Type B pancreatic cell (in vitro differentiated cells): ENCODE data around the gene RUVBL2. TPM values are rescaled to one million over a fixed set of nuclear protein-coding genes. Genes with fewer than 3 reads are reported as not detected.
"Not testable (repeated sequence)": the region's sequence is repeated elsewhere in the genome, so short reads cannot be mapped to it uniquely, and the experiment has no call there.

ENCODE experiments used
- DNase-seq: peaks from one replicate; pipeline ENCODE4 v3.0.0; 2021; ENCODE audit warnings: mixed read lengths; ENCODE audit not compliant: unreplicated experiment; ENCODE audit errors: extremely low spot score
- H3K27ac Mint-ChIP-seq: 2 replicates; pipeline ENCODE4 v1.8.0; 2021; ENCODE audit warnings: mild to moderate bottlenecking, mixed read lengths
- H3K27me3 Mint-ChIP-seq: 2 replicates; pipeline ENCODE4 v1.8.0; 2021; ENCODE audit warnings: mixed read lengths
- H3K36me3 Mint-ChIP-seq: 2 replicates; pipeline ENCODE4 v1.8.0; 2021; ENCODE audit warnings: mixed read lengths
- H3K4me1 Mint-ChIP-seq: one replicate; pipeline ENCODE4 v1.8.0; 2021; ENCODE audit warnings: mixed read lengths; ENCODE audit not compliant: unreplicated experiment
- H3K4me3 Mint-ChIP-seq: 2 replicates; pipeline ENCODE4 v1.8.0; 2021; ENCODE audit warnings: mild to moderate bottlenecking, mixed read lengths
- H3K9me3 Mint-ChIP-seq: 2 replicates; pipeline ENCODE4 v1.8.0; 2021; ENCODE audit warnings: mixed read lengths
- total RNA-seq: library from RNA; stranded (reverse); gene quantifications from 2 replicates; pipeline ENCODE4 v1.2.1, GENCODE V29; 2021; ENCODE audit warnings: low replicate concordance
- TF ChIP-seq, protein P1 (sequence below): fragments of 200-600 bp; sonication (generic); conservative IDR thresholded peaks from 2 replicates; pipeline ENCODE4 v1.5.0; 2021; ENCODE audit warnings: antibody characterized with exemption, mild to moderate bottlenecking

RUVBL2 gene
- total RNA-seq, 1 donor from 2014 or later = 99.5 TPM

DNA sequence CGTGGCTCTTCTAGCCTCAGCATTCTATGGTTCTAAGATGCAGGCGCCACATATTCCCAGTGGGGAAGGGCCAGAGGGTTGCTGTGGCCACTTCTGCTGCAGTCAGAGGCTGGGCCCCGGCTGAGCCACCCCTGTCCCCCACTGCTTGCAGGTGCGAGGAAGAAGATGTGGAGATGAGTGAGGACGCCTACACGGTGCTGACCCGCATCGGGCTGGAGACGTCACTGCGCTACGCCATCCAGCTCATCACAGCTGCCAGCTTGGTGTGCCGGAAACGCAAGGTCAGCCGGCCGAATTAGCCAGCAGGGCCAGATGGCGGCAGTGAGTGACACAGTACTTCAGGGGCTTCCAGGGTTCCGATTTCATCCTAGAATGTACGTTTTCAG is 21.2 kb downstream of the RUVBL2 start:
- H3K4me1 Mint-ChIP-seq = no peaks in the 10 kb centered on the region
- peaks cover 19% of the 10 kb centered on the region for H3K27me3 Mint-ChIP-seq
- no peaks in the 10 kb centered on the region for H3K9me3 Mint-ChIP-seq
- H3K36me3 Mint-ChIP-seq = peaks cover 11% of the 10 kb centered on the region
- no peak overlapping the region for H3K4me3 Mint-ChIP-seq
- DNase-seq = no peak
- H3K27ac Mint-ChIP-seq = no peak overlapping the region
- TF ChIP-seq, protein P1, sequence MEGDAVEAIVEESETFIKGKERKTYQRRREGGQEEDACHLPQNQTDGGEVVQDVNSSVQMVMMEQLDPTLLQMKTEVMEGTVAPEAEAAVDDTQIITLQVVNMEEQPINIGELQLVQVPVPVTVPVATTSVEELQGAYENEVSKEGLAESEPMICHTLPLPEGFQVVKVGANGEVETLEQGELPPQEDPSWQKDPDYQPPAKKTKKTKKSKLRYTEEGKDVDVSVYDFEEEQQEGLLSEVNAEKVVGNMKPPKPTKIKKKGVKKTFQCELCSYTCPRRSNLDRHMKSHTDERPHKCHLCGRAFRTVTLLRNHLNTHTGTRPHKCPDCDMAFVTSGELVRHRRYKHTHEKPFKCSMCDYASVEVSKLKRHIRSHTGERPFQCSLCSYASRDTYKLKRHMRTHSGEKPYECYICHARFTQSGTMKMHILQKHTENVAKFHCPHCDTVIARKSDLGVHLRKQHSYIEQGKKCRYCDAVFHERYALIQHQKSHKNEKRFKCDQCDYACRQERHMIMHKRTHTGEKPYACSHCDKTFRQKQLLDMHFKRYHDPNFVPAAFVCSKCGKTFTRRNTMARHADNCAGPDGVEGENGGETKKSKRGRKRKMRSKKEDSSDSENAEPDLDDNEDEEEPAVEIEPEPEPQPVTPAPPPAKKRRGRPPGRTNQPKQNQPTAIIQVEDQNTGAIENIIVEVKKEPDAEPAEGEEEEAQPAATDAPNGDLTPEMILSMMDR = no peak

DNA sequence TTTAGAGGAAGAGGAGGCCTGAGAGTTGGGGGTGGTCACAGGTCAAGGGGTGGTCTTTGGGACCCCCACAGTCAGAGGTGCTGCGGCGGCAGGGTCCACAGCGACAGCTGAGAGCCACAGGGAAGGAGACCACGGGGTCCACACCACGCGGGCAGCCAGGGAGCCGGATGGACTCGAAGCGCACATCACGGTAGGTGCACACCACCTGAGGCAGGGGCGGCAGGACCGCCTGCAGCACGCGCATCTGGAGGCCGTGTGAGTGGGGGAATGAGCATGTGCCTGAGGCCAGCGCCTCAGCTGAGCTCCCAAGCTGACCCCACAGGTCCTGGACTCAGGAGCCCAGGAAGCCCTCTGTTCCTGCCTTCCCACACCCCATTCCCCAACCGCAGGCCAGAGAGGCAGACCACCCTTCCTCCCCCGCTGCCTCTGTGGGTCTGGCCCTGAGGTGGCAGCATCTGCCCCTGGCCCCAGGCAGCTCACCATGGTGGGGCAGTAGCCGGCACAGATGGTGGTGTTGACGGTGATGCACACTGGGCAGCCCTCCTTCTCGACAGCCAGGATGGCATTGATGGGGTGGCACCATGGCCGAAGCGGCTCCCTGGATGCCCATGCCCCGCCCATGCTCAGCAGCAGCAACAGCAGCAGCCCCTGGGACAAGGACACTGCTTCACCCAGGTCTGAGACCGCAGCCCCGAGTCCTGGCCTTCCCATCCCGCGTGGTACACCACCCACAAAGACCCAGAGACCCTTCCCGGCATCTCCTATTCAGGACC is 22.6 kb downstream of the RUVBL2 start:
- peaks cover 11% of the 10 kb centered on the region for H3K36me3 Mint-ChIP-seq
- peaks cover 32% of the 10 kb centered on the region for H3K27me3 Mint-ChIP-seq
- no peak overlapping the region for H3K27ac Mint-ChIP-seq
- H3K4me1 Mint-ChIP-seq = peaks cover 10% of the 10 kb centered on the region
- TF ChIP-seq, protein P1 = no peak
- H3K4me3 Mint-ChIP-seq = no peak overlapping the region
- no peaks in the 10 kb centered on the region for H3K9me3 Mint-ChIP-seq
- no peak for DNase-seq

DNA sequence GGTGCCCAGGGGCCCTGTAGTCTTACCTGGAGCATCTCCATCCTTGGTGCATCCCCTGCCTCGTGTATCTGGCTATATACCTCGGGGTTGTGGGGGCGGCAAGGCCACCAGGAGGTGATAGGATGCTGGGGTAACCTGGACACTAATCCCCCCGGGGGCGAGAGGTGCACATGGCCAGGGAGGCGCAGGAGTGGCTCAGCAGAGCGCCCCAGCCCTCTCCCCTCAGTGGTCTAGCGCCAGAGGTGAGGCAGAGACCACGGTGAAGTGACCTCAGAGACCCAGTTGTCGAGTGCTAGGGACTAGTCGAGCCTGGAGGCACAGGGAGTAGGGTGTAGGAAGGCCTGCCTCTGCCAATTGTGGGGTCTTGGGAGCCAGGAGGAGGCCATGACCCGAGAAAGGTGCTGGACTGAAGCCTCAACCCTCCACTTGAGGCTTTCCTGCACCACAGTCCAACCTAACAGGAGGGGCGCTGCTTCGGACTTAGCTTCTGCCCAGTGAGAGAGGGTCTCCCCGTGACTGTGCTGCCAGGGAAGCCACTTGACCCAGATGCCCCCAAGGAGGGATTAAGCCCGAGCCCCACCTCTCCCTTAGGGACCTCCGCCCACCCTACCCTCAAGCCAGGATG is 23.5 kb downstream of the RUVBL2 start, which contains the start of gene LHB:
Gene LHB, minus strand, starts transcription at position 51 of the 625 bp plus-strand sequence. Its CDS starts 10 bp downstream, at position 41.
- H3K4me1 Mint-ChIP-seq = peaks cover 13% of the 10 kb centered on the region

DNA sequence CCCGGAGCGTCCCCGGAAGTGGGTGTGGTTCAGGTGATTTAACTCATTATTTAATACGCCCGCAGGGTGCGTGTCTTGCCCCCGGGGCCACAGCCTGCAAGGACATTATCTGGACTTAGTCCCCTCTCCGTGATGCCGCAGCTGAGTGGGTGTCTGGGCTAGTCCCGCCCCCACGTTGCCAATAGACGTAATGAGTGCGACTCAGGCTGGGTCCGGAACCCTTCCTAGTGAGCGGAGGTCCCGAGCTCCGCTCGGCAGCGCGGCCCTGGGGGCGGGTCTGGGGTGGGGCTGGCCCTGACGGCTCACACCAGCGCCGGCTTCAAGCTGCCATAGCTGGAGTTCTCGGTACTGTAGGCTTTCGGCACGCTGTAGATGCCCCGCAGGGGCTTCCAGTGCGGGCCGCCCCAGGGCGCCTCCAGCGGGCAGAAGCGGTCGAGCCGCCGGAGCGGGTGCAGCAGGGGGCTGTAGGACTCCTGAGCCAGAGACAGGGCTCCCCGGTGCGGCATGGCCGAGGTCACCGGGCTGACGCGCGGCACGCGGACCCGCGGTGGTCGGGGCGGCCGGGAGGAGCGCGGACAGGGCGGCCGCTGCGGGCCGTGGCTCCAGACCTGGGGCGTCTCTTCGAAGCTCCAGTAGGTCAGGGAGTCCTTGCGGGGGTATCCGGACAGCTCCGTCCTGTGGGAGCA is 24.1 kb downstream of the RUVBL2 start:
- H3K4me3 Mint-ChIP-seq = peak overlapping the region; percentile 47
- peaks cover 11% of the 10 kb centered on the region for H3K36me3 Mint-ChIP-seq
- TF ChIP-seq, protein P1 = peak; percentile 71
- H3K9me3 Mint-ChIP-seq = no peaks in the 10 kb centered on the region
- no peak overlapping the region for H3K27ac Mint-ChIP-seq
- DNase-seq = no peak
- H3K27me3 Mint-ChIP-seq = peaks cover 41% of the 10 kb centered on the region
- H3K4me1 Mint-ChIP-seq = peaks cover 13% of the 10 kb centered on the region

More for the DNA sequence above, 23.5 kb downstream of the RUVBL2 start, which contains the start of gene LHB:
- DNase-seq = no peak
- Mint-ChIP-seq H3K4me3 (peak within 1 kb of the TSS; percentile 47), H3K9me3 (no peaks in the 10 kb centered on the region), H3K36me3 (peaks cover 11% of the 10 kb centered on the region), H3K27me3 (peaks cover 41% of the 10 kb centered on the region), H3K27ac (no peak within 1 kb of the TSS)
- TF ChIP-seq, protein P1 = no peak

DNA sequence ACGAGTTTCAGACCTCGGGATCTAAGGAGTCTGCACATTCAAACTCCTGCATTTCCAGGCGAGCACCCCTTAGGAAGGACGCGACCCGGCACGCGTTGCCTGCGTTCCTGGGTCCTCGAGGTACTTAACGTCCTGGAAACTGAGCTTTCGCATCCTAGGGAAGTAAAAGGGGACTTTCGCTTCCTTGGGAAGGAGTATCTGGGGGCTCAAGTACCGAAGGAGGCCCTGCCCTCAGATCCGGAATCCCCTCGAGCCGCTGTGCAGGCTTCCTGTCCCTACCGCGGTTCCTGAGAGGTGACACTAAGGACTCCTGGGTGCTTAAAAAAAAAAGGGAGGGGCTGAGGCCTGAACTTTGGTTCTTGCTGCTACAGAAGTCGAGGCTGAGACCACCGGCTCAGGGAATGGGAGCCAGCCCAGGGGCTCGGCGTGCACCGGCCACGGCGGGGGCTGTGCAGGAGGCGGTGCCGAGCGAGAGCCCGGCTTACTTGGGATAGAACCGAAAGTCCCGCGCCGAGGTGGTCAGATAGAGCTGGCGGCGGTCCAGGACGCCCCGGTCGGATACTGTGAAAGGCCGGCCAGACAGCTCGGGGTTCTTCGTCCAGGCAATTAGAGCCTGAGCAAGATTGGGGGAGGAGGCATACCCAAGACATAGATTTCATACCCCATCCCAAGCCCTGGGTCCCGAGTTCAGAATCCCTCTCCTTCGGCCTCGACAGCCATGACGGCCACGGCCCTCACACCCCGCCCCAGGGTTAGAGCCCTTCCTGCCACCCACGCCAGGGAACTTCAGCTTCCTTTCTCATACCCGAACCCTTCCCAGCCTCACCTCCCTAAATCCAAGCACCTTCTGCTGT is 24.9 kb downstream of the RUVBL2 start:
- not testable (repeated sequence) for DNase-seq

More for the DNA sequence above, 24.9 kb downstream of the RUVBL2 start:
- Mint-ChIP-seq H3K27ac (peak overlapping the region; percentile 34), H3K36me3 (peaks cover 11% of the 10 kb centered on the region), H3K4me1 (peaks cover 13% of the 10 kb centered on the region), H3K27me3 (peaks cover 41% of the 10 kb centered on the region), H3K4me3 (peak overlapping the region; percentile 71)
- not testable (repeated sequence) for H3K9me3 Mint-ChIP-seq
